Neural crest cell (in vitro differentiated cells): ENCODE measurements around the gene MTAP. TPM values are rescaled to one million over a fixed set of nuclear protein-coding genes. Genes with fewer than 3 reads are reported as not detected.

Experiments
- DNase-seq: peaks from one replicate; pipeline ENCODE4 v3.0.0; 2021; ENCODE audit warnings: low read depth, mixed read lengths, low spot score
- H3K27ac Mint-ChIP-seq: one replicate; pipeline ENCODE4 v1.8.0; 2021; ENCODE audit warnings: mild to moderate bottlenecking, mixed read lengths; ENCODE audit not compliant: unreplicated experiment
- H3K27me3 Mint-ChIP-seq: 2 replicates; pipeline ENCODE4 v1.8.0; 2021; ENCODE audit warnings: low read depth, mild to moderate bottlenecking, mixed read lengths
- H3K36me3 Mint-ChIP-seq: 2 replicates; pipeline ENCODE4 v1.8.0; 2021; ENCODE audit warnings: low read depth, mild to moderate bottlenecking, mixed read lengths
- H3K4me1 Mint-ChIP-seq: 2 replicates; pipeline ENCODE4 v1.8.0; 2021; ENCODE audit warnings: mixed read lengths
- H3K4me3 Mint-ChIP-seq: one replicate; pipeline ENCODE4 v1.8.0; 2021; ENCODE audit warnings: mild to moderate bottlenecking, mixed read lengths
- H3K9me3 Mint-ChIP-seq: 2 replicates; pipeline ENCODE4 v1.8.0; 2021; ENCODE audit warnings: mixed read lengths
- CTCF ChIP-seq: fragments of 200-600 bp; sonication (generic); conservative IDR thresholded peaks from 2 replicates; pipeline ENCODE4 v1.5.0; 2021; ENCODE audit warnings: antibody characterized with exemption, mild to moderate bottlenecking
- total RNA-seq: library from RNA; stranded (reverse); gene quantifications from 2 replicates; pipeline ENCODE4 v1.2.1, GENCODE V29; 2021

The MTAP gene
- total RNA-seq, 1 donor from 2014 or later, result 90.1 TPM

- Mint-ChIP-seq H3K9me3 (no peaks in the 10 kb centered on the region), H3K27me3 (no peaks in the 10 kb centered on the region), H3K27ac (no peak overlapping the region), H3K4me1 (peaks cover 12% of the 10 kb centered on the region), H3K4me3 (no peak overlapping the region), H3K36me3 (peaks cover 29% of the 10 kb centered on the region)
- TF ChIP-seq CTCF, result no peak
- DNase-seq, result no peak
These were observed 10.0 kb downstream of the MTAP start for GRCh38 chr9:21812415-21812814.

GRCh38 chr9:21812946-21813568, 10.6 kb downstream of the MTAP start:
- Mint-ChIP-seq H3K36me3 (peaks cover 34% of the 10 kb centered on the region), H3K4me1 (peaks cover 10% of the 10 kb centered on the region), H3K9me3 (no peaks in the 10 kb centered on the region), H3K27ac (no peak overlapping the region), H3K27me3 (no peaks in the 10 kb centered on the region), H3K4me3 (no peak overlapping the region)
- peak; percentile 86 for TF ChIP-seq CTCF
- DNase-seq, result peak; percentile 54

GRCh38 chr9:21813575-21814473, 11.4 kb downstream of the MTAP start:
- peaks cover 10% of the 10 kb centered on the region for H3K4me1 Mint-ChIP-seq
- no peaks in the 10 kb centered on the region for H3K27me3 Mint-ChIP-seq
- no peak overlapping the region for H3K4me3 Mint-ChIP-seq
- H3K9me3 Mint-ChIP-seq, result peaks cover 2% of the 10 kb centered on the region
- no peak overlapping the region for H3K27ac Mint-ChIP-seq
- peak; percentile 51 for DNase-seq
- peaks cover 40% of the 10 kb centered on the region for H3K36me3 Mint-ChIP-seq
- TF ChIP-seq CTCF, result peak; percentile 90

GRCh38 chr9:21815643-21816042, 13.2 kb downstream of the MTAP start:
- Mint-ChIP-seq H3K9me3 (peaks cover 3% of the 10 kb centered on the region), H3K27me3 (no peaks in the 10 kb centered on the region), H3K36me3 (peaks cover 51% of the 10 kb centered on the region), H3K4me1 (peaks cover 10% of the 10 kb centered on the region), H3K27ac (no peak overlapping the region), H3K4me3 (no peak overlapping the region)
- TF ChIP-seq CTCF, result no peak
- DNase-seq, result no peak

GRCh38 chr9:21817176-21817575, 14.7 kb downstream of the MTAP start:
- no peak for DNase-seq
- no peak for TF ChIP-seq CTCF
- Mint-ChIP-seq H3K27ac (no peak overlapping the region), H3K4me1 (peaks cover 10% of the 10 kb centered on the region), H3K27me3 (no peaks in the 10 kb centered on the region), H3K36me3 (peaks cover 59% of the 10 kb centered on the region), H3K9me3 (peaks cover 9% of the 10 kb centered on the region), H3K4me3 (no peak overlapping the region)
